ENCODE measurements around the gene ARHGDIG. TPM values are rescaled to one million over a fixed set of nuclear protein-coding genes. Genes with fewer than 3 reads are reported as not detected.

ARHGDIG gene
- total RNA-seq, 1 donor from 2014 or later = not detected

GRCh38 chr16:278863-279366, 1.5 kb upstream of the ARHGDIG start:
- Mint-ChIP-seq H3K9me3 (no peaks in the 10 kb centered on the region), H3K4me3 (no peak overlapping the region), H3K4me1 (ENCODE audit: low read depth) (no peaks in the 10 kb centered on the region), H3K36me3 (ENCODE audit: low read depth) (no peaks in the 10 kb centered on the region), H3K27me3 (ENCODE audit: insufficient read depth) (peaks cover 34% of the 10 kb centered on the region), H3K27ac (no peak overlapping the region)
- DNase-seq (ENCODE audit: low spot score) = peak; percentile 7
- intact Hi-C loops (cut with micrococcal nuclease) = loop anchor here (2.0 kb wide), 1 partner anchor 44 kb away; the partner anchor contains the start of gene FAM234A

DNA sequence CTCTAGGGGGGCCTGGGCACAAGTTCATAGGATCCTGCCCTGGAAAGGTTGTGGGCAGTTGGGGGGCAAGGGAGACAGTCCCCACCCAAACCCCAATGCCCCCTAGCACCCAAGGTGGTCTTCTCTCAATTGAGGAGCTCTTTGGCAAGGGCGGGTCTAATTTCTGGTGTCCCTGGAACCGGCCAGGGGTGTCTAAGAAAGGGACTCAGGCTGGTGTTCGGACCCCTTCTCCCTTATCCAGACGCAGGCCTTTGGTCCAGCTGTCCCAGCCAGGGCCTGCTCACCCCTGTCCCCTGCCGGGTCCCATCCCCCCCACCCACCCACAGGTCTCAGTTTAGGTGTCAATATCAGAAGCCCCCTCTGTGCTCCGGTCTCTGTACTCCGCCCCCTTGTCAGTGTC, 860 bp upstream of the ARHGDIG start:
- DNase-seq (ENCODE audit: low spot score) = no peak
- H3K36me3 Mint-ChIP-seq (ENCODE audit: low read depth) = no peaks in the 10 kb centered on the region
- H3K9me3 Mint-ChIP-seq = no peaks in the 10 kb centered on the region
- intact Hi-C loops (cut with micrococcal nuclease) = loop anchor here (2.0 kb wide), 1 partner anchor 45 kb away; the partner anchor contains the start of gene FAM234A
- H3K27me3 Mint-ChIP-seq (ENCODE audit: insufficient read depth) = peaks cover 31% of the 10 kb centered on the region
- no peak overlapping the region for H3K27ac Mint-ChIP-seq
- no peak overlapping the region for H3K4me3 Mint-ChIP-seq
- no peaks in the 10 kb centered on the region for H3K4me1 Mint-ChIP-seq (ENCODE audit: low read depth)

- Mint-ChIP-seq H3K4me3 (no peak overlapping the region), H3K36me3 (ENCODE audit: low read depth) (no peaks in the 10 kb centered on the region), H3K27me3 (ENCODE audit: insufficient read depth) (peaks cover 31% of the 10 kb centered on the region), H3K27ac (no peak overlapping the region), H3K9me3 (no peaks in the 10 kb centered on the region), H3K4me1 (ENCODE audit: low read depth) (no peaks in the 10 kb centered on the region)
- intact Hi-C loops (cut with micrococcal nuclease) = no loop called here
- DNase-seq (ENCODE audit: low spot score) = no peak
Measured at GRCh38 chr16:280005-280460, 358 bp upstream of the ARHGDIG start.

DNA sequence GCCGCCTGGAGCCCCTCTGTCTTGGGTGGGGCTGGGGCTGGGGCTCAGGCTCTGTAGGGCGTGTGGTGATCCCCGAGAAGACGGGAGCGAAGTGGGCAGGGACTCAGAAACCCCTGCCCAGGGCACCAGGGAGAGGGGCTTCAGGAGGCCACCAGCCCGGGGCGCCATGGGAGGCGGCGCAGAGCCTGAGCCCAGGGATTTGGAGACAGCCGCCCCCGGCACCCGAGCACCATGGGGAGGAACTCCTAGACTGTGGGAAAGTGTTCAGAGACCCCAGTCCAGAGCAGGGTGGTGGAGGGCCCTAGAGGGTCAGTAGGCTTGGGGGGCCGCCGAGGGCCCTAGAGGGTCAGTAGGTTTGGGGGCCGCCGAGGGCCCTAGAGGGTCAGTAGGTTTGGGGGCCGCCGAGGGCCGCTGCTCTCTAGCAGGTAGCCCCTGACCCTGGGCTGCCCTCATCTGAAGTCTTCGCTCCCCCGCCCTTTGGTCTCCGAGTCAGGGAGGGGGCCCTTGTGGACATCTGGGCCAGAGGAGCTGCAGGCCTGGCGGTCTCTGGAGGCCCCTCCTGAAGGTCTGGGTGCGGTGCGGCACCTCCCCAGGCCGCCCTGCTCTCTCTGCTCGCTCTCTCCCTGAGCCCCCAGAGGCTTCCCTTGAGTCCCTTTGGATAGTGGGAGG, 734 bp downstream of the ARHGDIG start:
- Mint-ChIP-seq H3K36me3 (ENCODE audit: low read depth) (no peaks in the 10 kb centered on the region), H3K9me3 (no peaks in the 10 kb centered on the region), H3K27me3 (ENCODE audit: insufficient read depth) (peaks cover 26% of the 10 kb centered on the region), H3K4me3 (no peak overlapping the region), H3K27ac (no peak overlapping the region), H3K4me1 (ENCODE audit: low read depth) (no peaks in the 10 kb centered on the region)
- intact Hi-C loops (cut with micrococcal nuclease) = no loop called here
- no peak for DNase-seq (ENCODE audit: low spot score)

DNA sequence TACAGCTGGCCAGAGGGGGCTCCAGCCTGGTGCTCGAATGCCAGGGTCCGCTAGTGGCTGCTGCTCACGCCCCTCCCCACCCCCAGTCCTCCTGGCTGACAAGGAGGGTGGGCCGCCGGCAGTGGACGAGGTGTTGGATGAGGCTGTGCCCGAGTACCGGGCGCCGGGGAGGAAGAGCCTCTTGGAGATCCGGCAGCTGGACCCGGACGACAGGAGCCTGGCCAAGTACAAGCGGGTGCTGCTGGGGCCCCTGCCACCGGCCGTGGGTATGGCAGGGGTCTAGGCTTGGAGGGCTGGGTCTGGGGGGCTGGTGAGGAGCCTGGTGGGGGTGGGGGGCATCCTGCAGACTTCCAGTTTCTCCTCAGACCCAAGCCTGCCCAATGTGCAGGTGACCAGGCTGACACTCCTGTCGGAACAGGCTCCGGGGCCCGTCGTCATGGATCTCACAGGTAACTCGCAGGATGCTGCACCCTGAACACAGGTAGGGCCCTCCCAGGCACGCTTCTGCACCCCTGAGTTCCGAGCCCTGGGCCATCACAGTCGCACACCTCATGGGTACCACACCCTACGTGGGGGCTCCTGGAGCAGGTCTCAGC, 1.4 kb downstream of the ARHGDIG start:
- Mint-ChIP-seq H3K9me3 (no peaks in the 10 kb centered on the region), H3K4me1 (ENCODE audit: low read depth) (no peaks in the 10 kb centered on the region), H3K4me3 (no peak overlapping the region), H3K27me3 (ENCODE audit: insufficient read depth) (peaks cover 20% of the 10 kb centered on the region), H3K36me3 (ENCODE audit: low read depth) (no peaks in the 10 kb centered on the region), H3K27ac (no peak overlapping the region)
- DNase-seq (ENCODE audit: low spot score) = no peak
- intact Hi-C loops (cut with micrococcal nuclease) = no loop called here

DNA sequence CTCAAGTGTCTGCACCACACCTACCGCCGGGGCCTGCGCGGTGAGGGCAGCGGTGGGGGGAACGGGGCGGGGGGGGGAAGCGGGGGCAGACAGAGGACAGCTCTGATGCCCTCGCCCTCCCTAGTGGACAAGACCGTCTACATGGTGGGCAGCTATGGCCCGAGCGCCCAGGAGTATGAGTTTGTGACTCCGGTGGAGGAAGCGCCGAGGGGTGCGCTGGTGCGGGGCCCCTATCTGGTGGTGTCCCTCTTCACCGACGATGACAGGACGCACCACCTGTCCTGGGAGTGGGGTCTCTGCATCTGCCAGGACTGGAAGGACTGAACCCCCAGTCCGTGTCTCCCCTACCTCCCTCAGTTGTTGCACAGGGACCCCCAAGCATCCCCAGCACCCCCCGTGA, 2.1 kb downstream of the ARHGDIG start:
- Mint-ChIP-seq H3K27me3 (ENCODE audit: insufficient read depth) (peaks cover 13% of the 10 kb centered on the region), H3K27ac (no peak overlapping the region), H3K4me1 (ENCODE audit: low read depth) (no peaks in the 10 kb centered on the region), H3K4me3 (no peak overlapping the region), H3K9me3 (no peaks in the 10 kb centered on the region), H3K36me3 (ENCODE audit: low read depth) (no peaks in the 10 kb centered on the region)
- intact Hi-C loops (cut with micrococcal nuclease) = no loop called here
- no peak for DNase-seq (ENCODE audit: low spot score)

- intact Hi-C loops (cut with micrococcal nuclease) = no loop called here
- no peaks in the 10 kb centered on the region for H3K4me1 Mint-ChIP-seq (ENCODE audit: low read depth)
- no peak for DNase-seq (ENCODE audit: low spot score)
- H3K9me3 Mint-ChIP-seq = no peaks in the 10 kb centered on the region
- no peak within 1 kb of the TSS for H3K27ac Mint-ChIP-seq
- peaks cover 12% of the 10 kb centered on the region for H3K27me3 Mint-ChIP-seq (ENCODE audit: insufficient read depth)
- H3K36me3 Mint-ChIP-seq (ENCODE audit: low read depth) = no peaks in the 10 kb centered on the region
- H3K4me3 Mint-ChIP-seq = no peak within 1 kb of the TSS
Measured at GRCh38 chr16:283033-283805, 2.8 kb downstream of the ARHGDIG start, which contains the start of gene PDIA2. Gene PDIA2, plus strand, starts transcription at chr16:283164. Its CDS starts 6 bp downstream, at chr16:283170.

- H3K27ac Mint-ChIP-seq = no peak overlapping the region
- H3K27me3 Mint-ChIP-seq (ENCODE audit: insufficient read depth) = peaks cover 2% of the 10 kb centered on the region
- intact Hi-C loops (cut with micrococcal nuclease) = no loop called here
- no peak overlapping the region for H3K4me3 Mint-ChIP-seq
- no peaks in the 10 kb centered on the region for H3K9me3 Mint-ChIP-seq
- H3K36me3 Mint-ChIP-seq (ENCODE audit: low read depth) = no peaks in the 10 kb centered on the region
- DNase-seq (ENCODE audit: low spot score) = no peak
- no peaks in the 10 kb centered on the region for H3K4me1 Mint-ChIP-seq (ENCODE audit: low read depth)
Measured at GRCh38 chr16:284204-285120, 4.1 kb downstream of the ARHGDIG start.

DNA sequence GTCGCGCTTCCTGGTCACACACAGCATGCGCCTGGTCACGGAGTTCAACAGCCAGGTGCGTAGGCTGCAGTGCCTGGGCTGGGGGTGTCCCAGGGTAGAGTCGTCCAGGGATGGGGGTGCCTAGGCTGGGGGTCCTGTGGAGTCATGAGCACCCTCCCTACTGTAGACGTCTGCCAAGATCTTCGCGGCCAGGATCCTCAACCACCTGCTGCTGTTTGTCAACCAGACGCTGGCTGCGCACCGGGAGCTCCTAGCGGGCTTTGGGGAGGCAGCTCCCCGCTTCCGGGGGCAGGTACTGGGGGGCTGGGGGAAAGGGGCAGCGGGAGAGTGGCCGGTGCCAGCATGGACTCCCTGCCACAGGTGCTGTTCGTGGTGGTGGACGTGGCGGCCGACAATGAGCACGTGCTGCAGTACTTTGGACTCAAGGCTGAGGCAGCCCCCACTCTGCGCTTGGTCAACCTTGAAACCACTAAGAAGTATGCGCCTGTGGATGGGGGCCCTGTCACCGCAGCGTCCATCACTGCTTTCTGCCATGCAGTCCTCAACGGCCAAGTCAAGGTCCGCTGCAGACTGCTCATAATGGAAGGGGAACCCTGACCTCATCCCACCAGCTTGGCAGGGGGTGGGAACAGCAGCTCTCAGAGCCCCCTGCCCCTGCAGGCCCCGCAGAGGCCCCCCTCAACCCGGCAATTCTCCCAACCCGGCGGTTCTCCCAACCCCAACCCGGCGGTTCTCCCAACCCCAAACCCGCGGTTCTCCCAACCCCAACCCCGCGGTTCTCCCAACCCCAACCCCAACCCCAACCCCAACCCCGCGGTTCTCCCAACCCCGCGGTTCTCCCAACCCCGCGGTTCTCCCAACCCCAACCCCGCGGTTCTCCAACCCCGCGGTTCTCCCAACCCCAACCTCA, 5.0 kb downstream of the ARHGDIG start:
- Mint-ChIP-seq H3K36me3 (ENCODE audit: low read depth) (no peaks in the 10 kb centered on the region), H3K4me3 (no peak overlapping the region)

GRCh38 chr16:286491-287297, 6.3 kb downstream of the ARHGDIG start:
- no peaks in the 10 kb centered on the region for H3K27me3 Mint-ChIP-seq (ENCODE audit: insufficient read depth)
- H3K9me3 Mint-ChIP-seq = no peaks in the 10 kb centered on the region
- no peak for DNase-seq (ENCODE audit: low spot score)
- H3K4me3 Mint-ChIP-seq = no peak overlapping the region
- no peak overlapping the region for H3K27ac Mint-ChIP-seq
- no peaks in the 10 kb centered on the region for H3K4me1 Mint-ChIP-seq (ENCODE audit: low read depth)
- H3K36me3 Mint-ChIP-seq (ENCODE audit: low read depth) = no peaks in the 10 kb centered on the region
- intact Hi-C loops (cut with micrococcal nuclease) = no loop called here

More for the DNA sequence above, 5.0 kb downstream of the ARHGDIG start:
- DNase-seq (ENCODE audit: low spot score) = no peak
- H3K9me3 Mint-ChIP-seq = no peaks in the 10 kb centered on the region
- no peak overlapping the region for H3K27ac Mint-ChIP-seq
- H3K27me3 Mint-ChIP-seq (ENCODE audit: insufficient read depth) = peaks cover 2% of the 10 kb centered on the region
- H3K4me1 Mint-ChIP-seq (ENCODE audit: low read depth) = no peaks in the 10 kb centered on the region
- intact Hi-C loops (cut with micrococcal nuclease) = no loop called here

DNA sequence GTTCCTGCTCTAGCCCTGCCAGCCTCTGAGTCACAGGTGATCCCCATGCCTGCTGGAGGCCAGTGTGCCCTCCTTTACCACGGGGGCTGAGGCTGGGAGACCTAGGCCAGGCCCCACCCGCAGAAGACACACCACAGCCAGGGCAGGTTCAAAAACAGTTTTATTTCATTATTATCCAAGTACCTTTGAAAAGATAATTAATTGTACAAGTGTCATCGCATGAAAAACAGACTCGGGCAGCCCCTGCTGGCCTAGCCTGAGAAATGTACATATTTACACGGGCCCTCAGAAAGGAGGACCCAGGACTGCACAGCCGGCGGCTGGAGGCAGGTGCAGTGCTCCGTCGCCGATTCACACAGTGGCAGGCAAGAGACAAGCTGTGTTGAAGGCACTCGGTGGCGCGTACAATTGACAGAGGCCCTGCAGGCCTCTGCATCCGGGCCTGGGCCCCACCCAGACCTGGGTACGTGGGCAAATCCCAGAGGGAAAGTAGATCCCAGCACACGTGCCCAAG, 7.0 kb downstream of the ARHGDIG start:
- Mint-ChIP-seq H3K36me3 (ENCODE audit: low read depth) (no peaks in the 10 kb centered on the region), H3K4me3 (no peak overlapping the region), H3K27ac (no peak overlapping the region), H3K9me3 (no peaks in the 10 kb centered on the region), H3K27me3 (ENCODE audit: insufficient read depth) (no peaks in the 10 kb centered on the region), H3K4me1 (ENCODE audit: low read depth) (no peaks in the 10 kb centered on the region)
- intact Hi-C loops (cut with micrococcal nuclease) = no loop called here
- no peak for DNase-seq (ENCODE audit: low spot score)
